Stimulated activated CD8-positive, alpha-beta memory T cell treated with anti-CD3 and anti-CD28 coated beads, Interleukin-15, amount 100 ng/mL, for 4 hours (primary cell): Measurements from ENCODE around the gene SLC28A1.

Experiments
- DNase-seq, 2 donors: peaks; one replicate each; pipeline ENCODE4 v3.0.0-alpha.2; 2020; ENCODE audit warnings: low read depth in 2 of 2

The SLC28A1 gene, protein sequence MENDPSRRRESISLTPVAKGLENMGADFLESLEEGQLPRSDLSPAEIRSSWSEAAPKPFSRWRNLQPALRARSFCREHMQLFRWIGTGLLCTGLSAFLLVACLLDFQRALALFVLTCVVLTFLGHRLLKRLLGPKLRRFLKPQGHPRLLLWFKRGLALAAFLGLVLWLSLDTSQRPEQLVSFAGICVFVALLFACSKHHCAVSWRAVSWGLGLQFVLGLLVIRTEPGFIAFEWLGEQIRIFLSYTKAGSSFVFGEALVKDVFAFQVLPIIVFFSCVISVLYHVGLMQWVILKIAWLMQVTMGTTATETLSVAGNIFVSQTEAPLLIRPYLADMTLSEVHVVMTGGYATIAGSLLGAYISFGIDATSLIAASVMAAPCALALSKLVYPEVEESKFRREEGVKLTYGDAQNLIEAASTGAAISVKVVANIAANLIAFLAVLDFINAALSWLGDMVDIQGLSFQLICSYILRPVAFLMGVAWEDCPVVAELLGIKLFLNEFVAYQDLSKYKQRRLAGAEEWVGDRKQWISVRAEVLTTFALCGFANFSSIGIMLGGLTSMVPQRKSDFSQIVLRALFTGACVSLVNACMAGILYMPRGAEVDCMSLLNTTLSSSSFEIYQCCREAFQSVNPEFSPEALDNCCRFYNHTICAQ

DNA sequence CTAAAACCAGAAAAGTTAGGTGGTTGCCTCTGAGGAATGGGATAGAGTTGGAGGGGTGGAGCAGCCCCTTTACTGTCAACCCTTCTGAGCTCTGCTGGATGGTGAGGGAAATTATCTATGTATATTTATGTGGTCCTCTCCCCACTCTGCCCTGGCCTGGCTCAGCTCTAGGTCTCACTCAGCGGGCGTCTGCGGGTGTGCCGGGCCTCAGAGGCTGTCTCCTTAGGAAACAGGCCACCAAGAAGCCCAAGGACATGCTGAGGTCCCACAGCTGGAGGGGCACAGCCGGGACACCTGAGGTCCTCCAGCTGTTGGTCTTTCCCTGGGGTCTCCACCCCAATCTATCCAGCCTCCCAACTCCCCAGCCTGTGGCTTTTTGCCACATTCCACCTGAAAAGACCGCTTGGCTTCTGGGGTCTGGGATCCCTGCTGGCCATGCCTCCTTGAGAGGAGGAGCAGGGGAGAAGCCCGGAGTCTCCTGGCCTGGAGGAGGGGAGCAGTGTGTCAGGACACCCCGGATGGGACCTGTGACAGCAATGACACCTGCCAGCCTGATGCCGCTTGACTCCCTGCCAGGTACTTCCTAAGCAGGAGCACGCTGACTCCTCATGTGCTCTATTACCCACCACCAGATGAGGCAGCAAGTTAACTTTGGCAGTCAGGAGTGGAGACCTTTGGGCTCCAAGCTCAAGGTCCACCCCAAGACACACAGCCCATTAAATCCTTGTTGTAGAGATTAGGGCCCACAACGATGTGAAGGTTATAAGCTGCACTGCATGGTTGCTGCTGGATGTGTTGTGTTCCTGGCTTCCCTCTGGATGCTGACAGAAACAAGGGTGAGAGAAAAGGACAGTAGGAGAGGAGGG lies at the start of gene SLC28A1:
TSS of gene SLC28A1 (plus strand) at position 747 of the 866 bp plus-strand sequence. CDS start 3,099 bp downstream, outside the sequence.
- DNase-seq: no peak

DNA sequence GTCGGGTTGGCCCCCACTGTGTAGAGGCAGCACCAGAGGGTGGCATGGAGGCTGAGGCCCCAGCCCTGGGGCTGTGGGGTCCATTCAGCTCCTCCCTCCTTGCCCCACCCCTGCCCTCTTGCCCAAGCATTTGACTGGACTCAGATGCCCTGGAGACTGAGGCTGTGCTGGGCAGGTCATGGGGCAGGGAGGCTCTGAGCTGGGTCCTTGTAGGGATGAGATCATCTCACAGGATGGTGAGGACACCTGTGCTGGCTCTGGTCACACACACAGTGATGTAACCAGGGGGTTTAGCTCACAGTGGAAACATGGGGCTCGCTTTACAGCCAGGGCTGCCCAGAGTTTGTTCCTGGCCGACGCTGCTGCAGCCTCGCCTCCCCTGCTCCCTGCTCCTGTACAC lies 49.5 kb upstream of the SLC28A1 start:
- DNase-seq: no peak

DNA sequence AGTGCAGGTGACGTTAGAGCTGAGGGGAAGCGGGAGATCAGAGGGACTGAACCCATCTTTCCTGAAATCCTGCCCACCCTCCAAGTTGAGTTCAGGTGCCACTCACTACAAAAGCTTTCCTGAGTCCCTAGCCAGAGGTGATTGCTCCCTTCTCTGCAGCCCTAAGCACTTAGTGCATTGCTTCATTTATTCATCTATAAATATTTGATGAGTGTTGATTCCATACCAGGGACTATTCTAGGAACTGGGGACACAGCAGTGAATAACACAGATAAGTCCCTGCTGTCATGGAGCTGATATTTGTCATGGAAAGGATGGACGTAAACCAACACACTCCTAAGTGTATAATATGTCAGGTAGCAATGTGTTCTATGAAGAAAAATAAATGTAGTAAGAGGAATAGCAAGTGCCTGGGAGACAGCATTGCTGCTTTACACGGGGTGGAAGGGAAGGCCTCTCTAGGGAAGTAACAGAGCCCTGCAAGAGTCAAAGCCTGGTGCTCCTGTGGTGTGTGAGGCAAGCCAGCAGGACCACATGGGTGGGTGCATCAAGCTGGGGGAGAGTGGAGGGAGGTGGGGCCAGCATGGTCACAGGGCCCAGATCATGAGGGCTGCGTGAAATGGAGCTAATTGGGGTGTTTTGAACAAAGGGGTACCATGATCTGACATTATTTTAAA lies 48.7 kb upstream of the SLC28A1 start:
- no peak for DNase-seq

DNA sequence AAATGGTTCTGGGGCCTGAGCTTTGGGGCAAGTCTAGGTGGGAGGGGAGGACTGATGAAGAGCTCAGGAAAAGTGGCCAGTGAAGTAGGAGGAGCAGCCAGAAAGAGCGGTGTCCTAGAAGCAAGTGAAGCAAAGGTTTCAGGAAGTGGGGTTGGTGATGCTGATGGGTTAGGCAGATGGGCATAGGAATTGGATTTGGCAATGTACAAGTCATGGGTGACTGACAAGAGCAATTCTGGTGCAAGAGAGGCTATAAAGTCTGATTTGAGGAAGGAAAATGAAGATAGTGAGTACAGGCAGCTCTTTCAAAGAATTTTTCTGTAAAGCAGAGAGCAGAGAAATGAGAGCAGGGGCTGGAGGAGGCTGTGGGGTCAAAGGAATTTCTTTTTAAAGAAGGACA lies 47.6 kb upstream of the SLC28A1 start:
- no peak for DNase-seq

DNA sequence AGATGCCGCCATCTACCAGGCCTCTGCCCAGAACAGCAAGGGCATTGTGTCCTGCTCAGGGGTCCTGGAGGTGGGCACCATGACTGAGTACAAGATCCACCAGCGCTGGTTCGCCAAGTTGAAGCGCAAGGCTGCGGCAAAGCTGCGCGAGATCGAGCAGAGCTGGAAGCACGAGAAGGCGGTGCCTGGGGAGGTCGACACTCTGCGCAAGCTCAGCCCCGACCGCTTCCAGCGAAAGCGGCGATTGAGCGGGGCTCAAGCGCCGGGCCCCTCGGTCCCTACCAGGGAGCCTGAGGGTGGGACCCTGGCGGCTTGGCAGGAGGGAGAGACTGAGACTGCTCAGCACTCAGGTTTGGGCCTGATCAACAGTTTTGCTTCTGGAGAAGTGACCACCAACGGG lies 44.7 kb upstream of the SLC28A1 start:
- no peak for DNase-seq

DNA sequence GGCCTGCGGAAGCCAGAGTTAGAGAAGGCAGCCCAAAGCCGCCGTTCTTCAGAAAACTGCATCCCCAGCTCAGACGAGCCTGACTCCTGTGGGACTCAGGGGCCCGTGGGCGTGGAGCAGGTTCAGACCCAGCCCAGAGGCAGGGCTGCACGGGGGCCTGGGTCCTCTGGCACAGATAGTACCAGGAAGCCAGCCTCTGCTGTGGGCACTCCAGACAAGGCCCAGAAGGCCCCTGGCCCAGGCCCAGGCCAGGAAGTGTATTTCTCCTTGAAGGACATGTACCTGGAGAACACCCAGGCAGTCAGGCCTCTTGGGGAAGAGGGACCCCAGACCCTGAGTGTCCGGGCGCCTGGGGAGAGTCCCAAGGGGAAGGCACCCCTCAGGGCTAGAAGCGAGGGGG lies 44.2 kb upstream of the SLC28A1 start:
- DNase-seq: no peak

DNA sequence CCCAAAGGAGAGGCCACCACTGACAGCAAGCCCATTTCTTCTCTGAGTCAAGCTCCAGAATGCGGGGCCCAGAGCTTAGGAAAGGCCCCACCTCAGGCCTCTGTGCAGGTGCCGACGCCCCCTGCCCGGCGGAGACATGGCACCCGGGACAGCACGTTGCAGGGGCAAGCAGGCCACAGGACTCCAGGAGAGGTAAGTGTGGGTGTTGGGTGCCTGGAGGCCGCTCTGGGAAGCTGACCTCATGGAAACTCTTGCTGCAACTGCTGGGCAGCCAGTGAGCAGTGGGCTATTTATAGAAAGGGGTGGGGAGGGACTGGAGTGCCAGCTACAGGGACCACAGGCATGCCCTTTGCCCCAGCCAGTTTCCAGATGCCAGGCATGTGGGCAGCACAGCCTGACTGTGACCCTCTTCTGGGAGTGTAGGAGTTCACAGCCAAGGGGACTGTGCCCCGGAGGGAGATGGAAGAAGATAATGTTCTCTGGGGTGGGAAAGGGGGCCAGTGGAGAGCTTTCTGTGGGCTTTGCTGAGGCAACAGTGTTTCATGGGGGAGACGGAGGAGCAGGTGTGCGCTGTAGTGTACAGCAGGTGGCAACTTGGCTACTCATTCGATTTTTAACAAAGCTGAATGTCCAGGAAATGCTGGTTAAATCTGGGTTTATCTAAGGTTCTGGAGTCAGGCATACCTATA lies 43.6 kb upstream of the SLC28A1 start:
- DNase-seq: no peak

DNA sequence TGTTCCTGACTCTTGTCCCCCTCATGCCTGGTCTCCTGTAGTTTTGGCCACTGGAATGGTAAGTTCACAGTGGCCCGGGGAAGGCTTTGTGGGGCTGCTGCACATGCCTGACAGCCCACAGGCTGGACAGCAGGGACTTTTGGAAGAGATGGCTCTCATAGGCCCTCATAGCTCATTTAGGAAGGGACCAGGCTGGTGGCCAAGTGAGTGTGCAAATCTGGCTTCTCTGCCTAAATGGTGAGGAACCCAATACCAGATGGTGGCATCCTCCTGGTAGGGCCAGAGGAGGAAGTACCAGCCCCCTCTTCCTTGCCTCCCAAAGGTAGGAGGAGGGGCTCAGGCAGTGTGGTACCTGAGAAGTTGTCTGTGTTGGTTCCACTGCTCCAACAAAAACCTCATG lies 41.7 kb upstream of the SLC28A1 start:
- DNase-seq: no peak

DNA sequence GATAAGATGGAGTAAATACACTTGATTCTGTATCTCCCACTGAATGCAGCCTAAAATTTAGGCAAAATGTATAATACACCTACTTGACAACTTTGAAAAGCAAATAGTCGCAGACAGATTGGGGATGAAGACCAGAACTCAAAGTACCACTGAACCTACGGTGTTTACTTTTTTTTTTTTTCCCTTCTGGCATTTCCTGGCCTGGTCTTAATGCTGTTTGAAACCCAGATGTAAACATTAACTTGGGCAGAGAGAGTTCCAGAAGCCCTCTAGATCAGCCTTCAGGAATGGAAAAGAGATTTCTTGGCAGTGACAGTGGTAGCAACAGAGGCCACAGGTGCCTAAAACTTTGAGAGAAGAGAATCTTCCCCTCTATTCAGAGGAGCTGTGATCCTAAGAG lies 39.5 kb upstream of the SLC28A1 start:
- DNase-seq: no peak

DNA sequence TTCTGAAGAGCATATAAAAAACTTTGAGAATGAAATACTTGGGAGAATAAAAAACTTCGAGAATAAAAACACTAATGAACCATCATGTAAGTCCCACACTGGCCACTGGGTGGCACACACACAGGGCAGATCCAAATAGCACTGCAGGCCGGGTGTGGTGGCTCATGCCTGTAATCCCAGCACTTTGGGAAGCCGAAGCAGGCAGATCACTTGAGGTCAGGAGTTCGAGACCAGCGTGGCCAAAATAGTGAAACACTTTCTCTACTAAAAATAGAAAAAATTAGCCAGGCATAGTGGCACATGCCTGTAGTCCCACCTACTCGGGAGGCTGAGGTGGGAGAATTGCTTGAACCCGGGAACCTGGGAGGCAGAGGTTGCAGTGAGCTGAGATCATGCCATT lies 38.8 kb upstream of the SLC28A1 start:
- DNase-seq: peak in 1 of 2 donors; percentile 3

DNA sequence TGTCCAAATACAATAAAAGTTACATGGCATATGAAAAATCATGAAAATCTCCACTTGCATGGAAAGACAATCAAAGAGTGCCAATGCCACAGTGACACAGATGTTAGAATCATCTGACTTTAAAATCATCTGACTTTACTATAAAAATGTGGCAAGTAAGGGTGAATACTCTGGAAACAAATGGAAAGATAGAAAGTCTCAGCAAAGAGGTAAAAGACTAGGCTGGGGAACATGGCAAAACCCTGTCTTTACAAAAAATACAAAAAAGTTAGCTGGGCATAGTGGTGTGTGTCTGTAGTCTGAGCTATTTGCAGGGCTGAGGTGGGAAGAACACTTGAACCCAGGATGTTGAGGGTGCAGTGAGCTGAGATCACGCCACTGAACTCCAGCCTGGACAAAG lies 38.2 kb upstream of the SLC28A1 start:
- DNase-seq: no peak

DNA sequence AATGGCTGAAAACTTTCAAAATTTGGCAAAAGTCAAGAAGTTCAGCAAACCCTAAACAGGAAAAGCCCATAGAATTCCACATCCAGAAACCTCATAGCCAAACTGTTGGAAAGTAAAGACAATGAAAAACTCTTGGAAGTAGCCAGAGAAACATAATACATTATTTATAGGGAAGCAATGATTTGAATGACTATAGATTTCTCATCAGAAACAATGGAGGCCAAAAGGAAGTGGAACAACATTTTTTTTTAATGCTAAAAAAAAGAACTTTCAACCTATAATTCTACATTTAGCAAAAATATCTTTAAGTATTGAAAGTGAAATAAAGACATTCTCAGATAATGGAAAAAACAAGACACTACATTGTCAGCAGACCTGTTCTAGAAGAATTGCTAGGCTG lies 37.1 kb upstream of the SLC28A1 start:
- no peak for DNase-seq

DNA sequence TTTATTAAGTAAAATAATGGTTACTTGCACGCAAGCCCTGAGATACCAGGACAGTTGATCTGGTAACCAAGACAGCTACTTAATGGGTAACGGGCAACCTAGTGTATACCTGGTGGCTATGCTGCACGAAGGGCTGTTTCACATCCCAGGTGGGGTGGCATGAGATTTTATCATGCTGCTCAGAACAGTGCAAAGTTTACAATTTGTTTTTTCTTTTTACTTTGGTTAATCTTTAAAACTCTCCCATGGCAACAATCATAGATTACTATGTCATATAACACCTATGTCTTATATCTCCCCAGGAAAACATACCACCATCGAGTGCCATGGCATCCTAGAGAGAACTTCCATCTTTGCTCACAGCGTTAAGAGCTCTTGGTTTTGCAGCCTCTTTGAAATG lies 32.2 kb upstream of the SLC28A1 start:
- DNase-seq: no peak

DNA sequence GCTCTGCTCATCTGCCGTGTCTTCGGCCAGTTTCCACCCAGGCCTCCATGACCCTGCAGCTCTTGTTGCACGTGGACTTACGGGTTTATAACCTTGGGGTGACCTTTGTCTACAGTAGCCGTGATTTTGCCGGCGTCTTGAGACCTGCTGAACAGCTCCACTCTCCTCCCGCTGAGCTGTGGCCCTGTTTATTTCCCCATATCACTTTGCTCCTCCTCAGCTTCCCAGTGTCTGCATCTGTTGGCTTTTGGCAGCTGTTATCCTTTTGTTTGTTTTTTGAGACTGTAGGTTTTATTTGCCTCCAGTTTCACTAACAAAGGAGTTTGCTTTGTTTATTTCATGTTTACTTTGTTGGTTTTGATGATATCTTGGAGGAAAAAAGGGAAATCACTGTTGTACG lies 29.3 kb upstream of the SLC28A1 start:
- DNase-seq: no peak

DNA sequence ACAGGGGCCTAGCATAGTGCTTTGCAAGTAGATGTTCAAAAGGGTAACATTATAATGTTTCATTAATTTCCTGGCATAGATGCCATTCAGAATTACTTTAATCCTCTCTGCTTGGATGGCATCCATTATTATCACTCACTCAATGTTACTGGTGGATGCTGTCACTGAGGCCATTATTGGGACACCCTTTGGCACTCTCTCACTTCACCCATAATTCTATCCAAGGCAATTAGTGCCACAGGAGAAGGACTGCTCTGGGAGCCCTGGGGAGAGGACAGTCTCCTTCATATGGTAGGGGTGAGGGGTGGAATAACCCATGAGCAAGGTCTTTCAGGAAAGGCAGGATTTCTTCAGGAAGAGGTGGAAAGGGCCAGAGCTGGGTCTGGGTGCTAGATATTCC lies 28.7 kb upstream of the SLC28A1 start:
- DNase-seq: no peak

DNA sequence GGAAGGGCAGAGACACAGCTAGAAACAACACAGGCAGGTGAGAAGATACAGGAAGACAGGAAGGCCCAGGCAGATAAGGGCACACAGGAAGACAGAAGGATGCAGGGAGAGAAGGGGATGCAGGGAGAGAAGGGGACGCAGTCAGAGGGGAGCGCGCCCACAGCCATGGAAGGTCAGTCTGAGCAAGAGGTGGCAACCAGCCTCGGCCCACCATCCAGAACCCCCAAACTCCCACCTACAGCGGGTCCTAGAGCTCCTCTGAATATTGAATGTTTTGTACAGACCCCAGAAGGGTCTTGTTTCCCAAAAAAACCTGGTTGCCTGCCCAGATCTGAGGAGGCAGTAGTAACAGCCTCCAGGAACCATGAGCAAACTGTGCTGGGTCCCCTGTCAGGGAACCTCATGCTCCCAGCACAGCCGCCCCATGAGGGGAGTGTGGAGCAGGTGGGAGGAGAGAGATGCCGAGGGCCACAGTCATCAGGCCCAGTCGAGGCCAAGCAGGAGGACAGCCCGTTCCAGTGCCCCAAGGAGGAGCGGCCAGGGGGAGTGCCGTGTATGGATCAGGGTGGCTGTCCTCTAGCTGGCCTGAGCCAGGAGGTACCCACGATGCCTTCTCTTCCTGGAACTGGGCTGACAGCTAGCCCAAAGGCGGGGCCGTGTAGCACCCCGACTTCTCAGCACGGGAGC lies 27.6 kb upstream of the SLC28A1 start:
- no peak for DNase-seq

DNA sequence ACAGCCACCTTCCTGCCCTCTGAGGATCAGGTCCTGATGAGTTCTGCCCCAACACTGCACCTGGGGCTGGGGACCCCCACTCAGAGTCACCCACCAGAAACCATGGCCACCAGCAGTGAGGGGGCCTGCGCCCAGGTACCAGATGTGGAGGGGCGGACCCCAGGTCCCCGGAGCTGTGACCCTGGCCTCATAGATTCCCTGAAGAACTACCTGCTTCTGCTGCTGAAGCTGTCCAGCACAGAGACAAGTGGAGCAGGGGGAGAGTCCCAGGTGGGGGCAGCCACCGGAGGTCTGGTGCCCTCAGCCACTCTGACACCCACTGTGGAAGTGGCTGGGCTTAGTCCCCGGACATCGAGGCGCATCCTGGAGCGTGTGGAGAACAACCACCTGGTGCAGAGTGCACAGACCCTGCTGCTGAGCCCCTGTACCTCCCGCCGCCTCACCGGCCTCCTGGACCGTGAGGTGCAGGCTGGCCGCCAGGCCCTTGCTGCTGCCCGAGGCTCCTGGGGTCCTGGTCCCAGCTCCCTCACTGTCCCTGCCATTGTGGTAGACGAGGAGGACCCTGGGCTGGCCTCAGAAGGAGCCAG lies 27.0 kb upstream of the SLC28A1 start:
- DNase-seq: no peak

DNA sequence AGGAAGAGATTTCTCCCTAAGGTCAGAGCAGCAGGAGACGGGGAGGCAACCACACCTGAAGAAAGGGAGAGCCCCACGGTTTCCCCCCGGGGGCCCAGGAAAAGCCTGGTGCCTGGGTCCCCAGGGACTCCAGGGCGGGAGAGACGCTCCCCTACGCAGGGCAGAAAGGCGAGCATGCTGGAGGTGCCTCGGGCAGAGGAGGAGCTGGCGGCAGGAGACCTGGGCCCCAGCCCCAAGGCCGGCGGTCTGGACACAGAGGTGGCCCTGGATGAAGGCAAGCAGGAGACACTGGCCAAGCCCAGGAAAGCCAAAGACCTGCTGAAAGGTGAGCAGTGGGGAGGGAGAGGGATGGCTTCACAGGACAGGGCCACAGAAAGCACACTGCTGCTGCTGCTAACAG lies 26.2 kb upstream of the SLC28A1 start:
- DNase-seq: no peak

DNA sequence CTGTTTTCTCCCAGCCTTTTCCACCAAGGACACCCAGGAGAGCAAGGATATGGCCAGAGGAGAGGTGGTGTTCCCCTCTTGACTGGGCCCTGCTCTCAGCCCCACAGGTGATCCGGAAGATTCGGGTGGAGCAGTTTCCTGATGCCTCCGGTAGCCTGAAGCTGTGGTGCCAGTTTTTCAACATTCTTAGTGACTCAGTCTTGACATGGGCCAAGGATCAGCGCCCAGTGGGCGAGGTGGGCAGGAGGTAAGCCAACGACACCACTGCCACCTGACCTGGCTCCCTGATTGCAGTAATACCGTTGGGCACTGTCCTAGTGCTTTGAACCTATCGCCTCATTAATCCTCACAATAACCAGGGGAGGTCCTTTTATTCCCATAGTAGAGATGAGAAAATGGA lies 25.3 kb upstream of the SLC28A1 start:
- no peak for DNase-seq

DNA sequence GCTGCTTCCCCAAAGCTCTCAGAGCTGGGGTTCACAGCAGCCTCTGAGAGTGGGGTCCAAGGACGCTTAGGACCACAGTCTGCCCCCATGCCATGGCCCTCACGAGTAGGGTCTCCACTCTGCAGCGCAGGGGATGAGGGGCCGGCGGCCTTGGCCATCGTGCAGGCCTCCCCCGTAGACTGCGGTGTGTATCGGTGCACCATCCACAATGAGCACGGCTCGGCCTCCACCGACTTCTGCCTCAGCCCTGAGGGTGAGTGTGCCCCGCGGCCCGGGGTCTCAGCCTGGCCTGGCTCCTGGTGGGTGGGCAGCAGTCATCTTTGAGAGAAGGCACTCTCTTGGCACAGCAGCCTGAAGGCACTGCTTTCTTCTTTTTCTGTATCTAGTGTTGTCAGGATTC lies 24.8 kb upstream of the SLC28A1 start:
- DNase-seq: no peak
